Right lobe of liver (tissue), 4 donors: ENCODE results near the gene GRK1.

Source experiments
- CTCF ChIP-seq, 4 donors: fragments of 200-600 bp in 3 of 4; fragments of 450-650 bp in 1 of 4; IDR thresholded peaks; one replicate each; pipeline versions ENCODE4 v1.5.1 to v1.8.0; 2016 to 2022; ENCODE audit warnings: antibody characterized with exemption in 4 of 4, mild to moderate bottlenecking in 2 of 4
- POLR2A ChIP-seq: fragments of 450-650 bp; IDR thresholded peaks from one replicate; pipeline ENCODE4 v1.6.1; 2017; ENCODE audit warnings: antibody characterized with exemption, mild to moderate bottlenecking
- donor health status: DM: no; HTN: no; CAD: no.
- donor health status: DM: no; HTN: no; CAD: no.
- donor health status: DM: no; HTN: yes; CAD: no.

- TF ChIP-seq CTCF (IDR thresholded peaks at IDR 0.05) (no peak), POLR2A (no peak)
Observed at GRCh38 chr13:113730831-113731191, 63.8 kb downstream of the GRK1 start.
